ENCODE measurements around the gene EFCAB9.

DNA sequence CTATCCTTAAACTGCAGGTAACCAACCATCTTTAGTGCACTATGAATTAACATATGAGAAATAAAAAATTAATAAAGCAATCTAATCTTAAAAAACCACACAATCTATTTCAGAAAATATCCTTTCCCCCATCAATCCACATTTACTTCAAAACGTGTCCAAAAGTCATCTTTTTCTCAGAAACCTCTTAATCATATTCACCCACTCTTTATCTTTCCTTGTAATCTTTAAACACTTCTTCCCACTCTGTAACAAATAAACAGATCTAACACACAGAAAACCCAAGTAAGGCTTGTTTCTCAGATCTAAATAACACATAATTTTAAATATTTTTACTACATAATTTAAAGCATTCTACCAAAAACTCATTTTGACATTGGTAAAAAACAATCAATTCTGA is 44.4 kb downstream of the EFCAB9 start:
- TF ChIP-seq, protein P1, sequence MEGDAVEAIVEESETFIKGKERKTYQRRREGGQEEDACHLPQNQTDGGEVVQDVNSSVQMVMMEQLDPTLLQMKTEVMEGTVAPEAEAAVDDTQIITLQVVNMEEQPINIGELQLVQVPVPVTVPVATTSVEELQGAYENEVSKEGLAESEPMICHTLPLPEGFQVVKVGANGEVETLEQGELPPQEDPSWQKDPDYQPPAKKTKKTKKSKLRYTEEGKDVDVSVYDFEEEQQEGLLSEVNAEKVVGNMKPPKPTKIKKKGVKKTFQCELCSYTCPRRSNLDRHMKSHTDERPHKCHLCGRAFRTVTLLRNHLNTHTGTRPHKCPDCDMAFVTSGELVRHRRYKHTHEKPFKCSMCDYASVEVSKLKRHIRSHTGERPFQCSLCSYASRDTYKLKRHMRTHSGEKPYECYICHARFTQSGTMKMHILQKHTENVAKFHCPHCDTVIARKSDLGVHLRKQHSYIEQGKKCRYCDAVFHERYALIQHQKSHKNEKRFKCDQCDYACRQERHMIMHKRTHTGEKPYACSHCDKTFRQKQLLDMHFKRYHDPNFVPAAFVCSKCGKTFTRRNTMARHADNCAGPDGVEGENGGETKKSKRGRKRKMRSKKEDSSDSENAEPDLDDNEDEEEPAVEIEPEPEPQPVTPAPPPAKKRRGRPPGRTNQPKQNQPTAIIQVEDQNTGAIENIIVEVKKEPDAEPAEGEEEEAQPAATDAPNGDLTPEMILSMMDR (conservative IDR thresholded peaks at IDR 0.05 in 1 of 2, IDR thresholded peaks at IDR 0.05 in 1 of 2; ENCODE audit: low read depth in 1 of 2, low read length in 2 of 2) = no peak
- TF ChIP-seq EZH2 (IDR thresholded peaks at IDR 0.05; ENCODE audit: low read length, missing control alignments) = no peak
